Osteoblast (primary cell): ENCODE measurements around the gene TCOF1. TPM values are rescaled to one million over a fixed set of nuclear protein-coding genes. Genes with fewer than 3 reads are reported as not detected.

ENCODE experiments used
- DNase-seq: peaks from one replicate; pipeline ENCODE4 v3.0.0; 2011; ENCODE audit warnings: low spot score, mixed read lengths; ENCODE audit not compliant: insufficient read length; ENCODE audit errors: missing footprints
- H2AFZ ChIP-seq: 2 replicates; pipeline ENCODE4 v1.6.0; 2011; ENCODE audit warnings: mild to moderate bottlenecking, low read length
- H3K27ac ChIP-seq: 2 replicates; pipeline ENCODE4 v1.5.1; 2011; ENCODE audit warnings: mild to moderate bottlenecking, low read depth, low read length, moderate library complexity
- H3K27me3 ChIP-seq: 2 replicates; pipeline ENCODE4 v1.6.0; 2012; ENCODE audit warnings: mild to moderate bottlenecking, control low read depth, inconsistent platforms, low read length, moderate library complexity; ENCODE audit not compliant: insufficient read depth
- H3K36me3 ChIP-seq: 2 replicates; pipeline ENCODE4 v1.5.1; 2011; ENCODE audit warnings: mild to moderate bottlenecking, low read length, control low read depth, moderate library complexity; ENCODE audit not compliant: insufficient read depth
- H3K4me1 ChIP-seq: 2 replicates; pipeline ENCODE4 v1.5.1; 2011; ENCODE audit warnings: mild to moderate bottlenecking, low read length, control low read depth, moderate library complexity; ENCODE audit not compliant: insufficient read depth
- H3K4me2 ChIP-seq: 2 replicates; pipeline ENCODE4 v1.6.0; 2011; ENCODE audit warnings: mild to moderate bottlenecking, low read length; ENCODE audit not compliant: insufficient read depth
- H3K4me3 ChIP-seq: fragments of 200-600 bp; sonication (generic); 3 replicates; pipeline ENCODE4 v1.5.1; 2012; ENCODE audit warnings: mild to moderate bottlenecking, low read length, inconsistent platforms; ENCODE audit not compliant: insufficient read depth
- H3K79me2 ChIP-seq: 2 replicates; pipeline ENCODE4 v1.6.0; 2012; ENCODE audit warnings: mild to moderate bottlenecking, low read length, control low read depth, inconsistent platforms; ENCODE audit not compliant: insufficient read depth
- H3K9me3 ChIP-seq: 2 replicates; pipeline ENCODE4 v1.5.1; 2011; ENCODE audit warnings: low read depth, low read length, control low read depth
- H4K20me1 ChIP-seq: 2 replicates; pipeline ENCODE4 v1.6.0; 2012; ENCODE audit warnings: mild to moderate bottlenecking, low read length, control low read depth; ENCODE audit not compliant: insufficient read depth
- CTCF ChIP-seq: IDR thresholded peaks from 2 replicates; pipeline ENCODE4 v1.5.1; 2011; ENCODE audit warnings: mild to moderate bottlenecking, low read depth, low read length, moderate library complexity; ENCODE audit errors: extremely low read depth
- total RNA-seq: library from RNA; depleted of rRNA; stranded (reverse); fragments of >200 nt; gene quantifications from 2 replicates; pipeline ENCODE4 v1.2.3, GENCODE V29; 2012

Gene TCOF1
- total RNA-seq = 12.3 and 12.4 TPM in 2 replicates

GRCh38 chr5:150357326-150358260, at the start of gene TCOF1:
TCOF1 (plus strand) TSS chr5:150357697; CDS start chr5:150357747, 50 bp downstream.
- H2AFZ ChIP-seq = peak within 1 kb of the TSS; percentile 99
- H3K79me2 ChIP-seq = peaks cover 37% of the 10 kb centered on the region
- peak within 1 kb of the TSS; percentile 95 for H3K4me2 ChIP-seq
- peak within 1 kb of the TSS; percentile 94 for H3K4me3 ChIP-seq
- H3K27me3 ChIP-seq = no peaks in the 10 kb centered on the region
- no peaks in the 10 kb centered on the region for H3K9me3 ChIP-seq
- H3K4me1 ChIP-seq = peaks cover 9% of the 10 kb centered on the region
- peak within 1 kb of the TSS; percentile 61 for H3K27ac ChIP-seq
- peak; percentile 99 for DNase-seq
- TF ChIP-seq CTCF = no peak
- peaks cover 24% of the 10 kb centered on the region for H3K36me3 ChIP-seq
- peaks cover 2% of the 10 kb centered on the region for H4K20me1 ChIP-seq

DNA sequence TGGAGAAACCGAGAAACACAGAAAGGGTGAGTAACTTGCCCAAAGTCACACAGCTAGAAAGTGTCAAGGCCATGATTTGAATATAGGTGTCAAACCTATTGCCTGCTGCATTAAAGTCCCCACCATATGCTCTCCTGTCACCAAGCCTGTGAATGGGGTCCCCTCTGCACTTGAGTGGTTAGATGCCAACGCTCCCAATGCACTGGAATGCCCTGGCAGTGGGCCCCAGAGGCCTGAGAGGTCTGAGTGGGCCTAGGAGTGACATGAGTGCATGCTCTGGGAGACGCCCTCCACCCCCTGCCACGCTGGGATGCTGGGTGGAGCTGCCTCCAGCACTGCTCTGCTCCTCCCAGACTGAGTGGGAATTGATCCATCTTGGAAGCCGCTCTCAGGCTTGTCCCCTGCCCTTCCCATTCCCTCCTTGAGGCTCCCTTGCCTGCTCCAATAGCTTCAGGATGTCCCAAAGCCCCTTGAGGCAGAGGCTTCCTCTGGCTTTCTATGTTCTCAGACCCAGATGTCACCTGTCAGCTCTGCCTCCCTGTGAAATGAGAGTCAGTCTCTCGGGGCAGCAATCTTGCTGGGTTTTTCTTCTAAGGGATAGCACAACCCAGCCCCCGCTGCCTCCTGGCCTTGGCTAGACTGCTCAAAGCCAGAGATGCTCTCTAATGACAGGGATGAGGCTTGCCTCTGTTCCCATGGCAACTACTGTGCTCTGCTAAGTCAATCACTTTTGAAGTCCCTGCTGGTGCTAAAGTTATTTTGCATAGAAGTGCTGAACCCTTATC, 48.2 kb upstream of the TCOF1 start:
- no peaks in the 10 kb centered on the region for H4K20me1 ChIP-seq
- H3K27ac ChIP-seq = no peak overlapping the region
- no peak overlapping the region for H2AFZ ChIP-seq
- no peak overlapping the region for H3K4me2 ChIP-seq
- no peaks in the 10 kb centered on the region for H3K4me1 ChIP-seq
- no peak for TF ChIP-seq CTCF
- no peak overlapping the region for H3K4me3 ChIP-seq
- DNase-seq = no peak
- H3K79me2 ChIP-seq = no peaks in the 10 kb centered on the region
- no peaks in the 10 kb centered on the region for H3K27me3 ChIP-seq
- H3K9me3 ChIP-seq = no peaks in the 10 kb centered on the region
- no peaks in the 10 kb centered on the region for H3K36me3 ChIP-seq

DNA sequence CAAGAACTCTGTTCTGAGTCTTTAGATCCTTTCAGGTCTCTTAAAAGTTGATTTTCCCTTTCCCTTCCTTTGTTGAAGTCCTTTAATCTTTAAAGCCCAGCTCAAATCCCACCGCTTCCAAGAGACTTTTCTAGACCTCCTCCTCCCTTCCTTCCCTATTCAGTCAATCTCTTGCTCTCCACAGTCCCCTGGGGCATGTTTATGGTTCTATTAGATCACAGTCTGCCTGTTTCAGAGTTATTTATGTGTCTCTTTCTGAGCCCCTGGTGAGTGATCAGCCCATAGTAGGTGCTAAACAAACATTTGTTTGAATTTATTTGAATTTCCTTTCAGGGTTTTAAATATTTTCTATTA, 47.6 kb upstream of the TCOF1 start:
- Histone ChIP-seq H3K27me3 (no peaks in the 10 kb centered on the region), H3K27ac (no peak overlapping the region), H3K4me3 (no peak overlapping the region), H4K20me1 (no peaks in the 10 kb centered on the region), H2AFZ (no peak overlapping the region), H3K4me1 (no peaks in the 10 kb centered on the region), H3K36me3 (no peaks in the 10 kb centered on the region), H3K9me3 (no peaks in the 10 kb centered on the region), H3K79me2 (no peaks in the 10 kb centered on the region), H3K4me2 (no peak overlapping the region)
- no peak for TF ChIP-seq CTCF
- DNase-seq = no peak

DNA sequence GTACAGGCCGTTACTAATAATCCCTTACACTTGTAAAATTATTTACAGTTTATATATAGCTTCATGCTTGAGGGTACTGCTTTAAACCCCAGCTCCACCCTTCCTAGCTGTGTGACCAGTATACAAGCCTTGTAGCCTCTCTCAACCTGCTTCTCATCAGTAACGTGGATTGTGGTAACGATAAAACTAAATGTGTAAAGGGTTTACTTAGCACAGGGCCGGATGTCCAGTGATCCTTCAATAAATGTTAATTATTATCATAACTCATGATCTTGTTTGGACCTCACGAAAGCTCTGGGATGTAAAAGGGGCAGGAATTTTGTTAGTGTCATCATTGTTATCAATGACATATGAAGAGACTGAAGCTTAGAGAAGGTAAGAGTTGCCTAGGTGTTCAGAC, 47.3 kb upstream of the TCOF1 start:
- Histone ChIP-seq H3K4me3 (no peak overlapping the region), H3K79me2 (no peaks in the 10 kb centered on the region), H2AFZ (no peak overlapping the region), H3K4me1 (no peaks in the 10 kb centered on the region), H4K20me1 (no peaks in the 10 kb centered on the region), H3K9me3 (no peaks in the 10 kb centered on the region), H3K4me2 (no peak overlapping the region), H3K36me3 (no peaks in the 10 kb centered on the region), H3K27ac (no peak overlapping the region), H3K27me3 (no peaks in the 10 kb centered on the region)
- DNase-seq = no peak
- TF ChIP-seq CTCF = no peak
